Body of pancreas (tissue), 4 donors: Measurements from ENCODE around the gene CBL. TPM values are rescaled to one million over a fixed set of nuclear protein-coding genes. Genes with fewer than 3 reads are reported as not detected.
"Not testable (repeated sequence)": the region's sequence is repeated elsewhere in the genome, so short reads cannot be mapped to it uniquely, and the experiment has no call there.

Experiments
- ATAC-seq: fragments of 150-250 bp; one replicate; pipeline ENCODE4 v1.9.1; 2016
- DNase-seq, 4 donors: peaks; one replicate each; pipeline ENCODE4 v3.0.0-alpha.2; 2019
- H3K27ac ChIP-seq, 4 donors: fragments of 200-600 bp; sonication (generic); 1 replicate in 3 of 4; 2 replicates in 1 of 4; pipeline versions ENCODE4 v1.5.1 to v1.6.1; 2016 to 2019; ENCODE audit warnings: mild to moderate bottlenecking in 1 of 4, mixed read lengths in 1 of 4, moderate library complexity in 1 of 4
- H3K27me3 ChIP-seq, 2 donors: fragments of 200-600 bp; sonication (generic); one replicate each; pipeline ENCODE4 v1.6.0; 2016; ENCODE audit warnings: mild to moderate bottlenecking in 1 of 2
- H3K36me3 ChIP-seq, 2 donors: fragments of 200-600 bp; sonication (generic); replicated peaks in 1 of 2; 2 replicates each; pipeline ENCODE4 v1.5.1; 2016; ENCODE audit warnings: low read depth in 2 of 2; ENCODE audit not compliant: insufficient read depth in 1 of 2
- H3K4me1 ChIP-seq: fragments of 200-600 bp; sonication (generic); one replicate; pipeline ENCODE4 v1.6.0; 2016
- H3K4me3 ChIP-seq, 2 donors: fragments of 200-600 bp; sonication (generic); 1 replicate in 1 of 2; 2 replicates in 1 of 2; pipeline ENCODE4 v1.5.1; 2016 to 2019
- H3K9me3 ChIP-seq, 3 donors: fragments of 200-600 bp; sonication (generic); 1 replicate in 2 of 3; 2 replicates in 1 of 3; pipeline ENCODE4 v1.5.1; 2016
- POLR2A ChIP-seq, 3 donors: fragments of 450-650 bp; IDR thresholded peaks; one replicate each; pipeline ENCODE4 v1.6.1; 2016; ENCODE audit warnings: antibody characterized with exemption in 3 of 3, mild to moderate bottlenecking in 2 of 3
- WGBS, 2 donors: methylation state at CpG; one replicate each; pipeline ENCODE4 v1.1.5; 2017; 5-methylcytosine and 5-hydroxymethylcytosine counted together
- intact Hi-C: fragments of 100-400 bp; cut with DNase I; formaldehyde crosslinking; loops from one replicate; pipeline ENCODE4 v1.15.1; 2023
- total RNA-seq, 2 donors: library from RNA; depleted of rRNA; stranded (reverse); fragments of >200 nt; gene quantifications; one replicate each; pipeline ENCODE4 v1.1.0, GENCODE V29; 2016
- TF ChIP-seq, protein P1 (sequence below), 7 experiments: fragments of 450-650 bp in 4 of 7; fragments of 200-600 bp in 3 of 7; sonication (generic) in 3 of 7; IDR thresholded peaks; one replicate each; pipeline ENCODE4 v1.5.1; 2016 to 2019; ENCODE audit warnings: antibody characterized with exemption in 7 of 7

CBL gene
- total RNA-seq, 2 donors from 2014 or later: 3.0 to 6.5 TPM

DNA sequence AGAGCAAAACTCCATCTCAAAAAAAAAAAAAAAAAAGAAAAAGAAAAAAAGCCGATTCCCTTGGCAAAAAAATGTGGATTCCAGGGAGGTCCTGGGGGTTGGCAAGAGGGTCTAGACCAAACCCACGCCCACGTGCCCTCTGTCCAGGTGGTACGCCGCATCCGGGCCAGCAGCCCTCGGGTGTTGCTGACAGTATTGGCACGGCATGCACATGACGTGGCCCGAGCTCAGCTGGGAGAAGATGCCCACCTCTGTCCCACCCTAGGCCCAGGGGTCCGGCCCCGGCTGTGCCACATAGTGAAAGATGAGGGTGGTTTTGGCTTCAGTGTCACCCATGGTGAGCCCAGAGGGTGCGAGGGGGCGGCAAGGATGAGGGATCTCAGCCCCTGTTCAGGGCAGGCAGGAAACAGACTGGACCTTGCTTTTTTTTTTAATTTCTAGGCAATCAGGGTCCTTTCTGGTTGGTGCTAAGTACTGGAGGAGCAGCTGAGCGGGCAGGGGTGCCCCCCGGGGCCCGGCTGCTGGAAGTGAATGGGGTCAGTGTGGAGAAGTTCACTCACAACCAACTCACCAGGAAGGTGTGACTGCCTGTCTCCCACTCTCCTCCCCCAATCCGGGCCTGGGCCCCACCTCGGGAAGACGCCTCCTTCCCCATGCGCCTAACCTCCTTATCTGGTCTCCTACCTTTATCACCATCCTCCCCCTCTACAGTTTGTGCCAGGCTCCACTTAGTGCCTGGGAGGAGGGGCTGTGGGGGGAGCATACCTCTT, 18.8 kb upstream of the CBL start:
- no peak for ATAC-seq
- WGBS, 2 donors: 71 to 73% methylated on average over 14 to 21 of the region's 21 CpGs

DNA sequence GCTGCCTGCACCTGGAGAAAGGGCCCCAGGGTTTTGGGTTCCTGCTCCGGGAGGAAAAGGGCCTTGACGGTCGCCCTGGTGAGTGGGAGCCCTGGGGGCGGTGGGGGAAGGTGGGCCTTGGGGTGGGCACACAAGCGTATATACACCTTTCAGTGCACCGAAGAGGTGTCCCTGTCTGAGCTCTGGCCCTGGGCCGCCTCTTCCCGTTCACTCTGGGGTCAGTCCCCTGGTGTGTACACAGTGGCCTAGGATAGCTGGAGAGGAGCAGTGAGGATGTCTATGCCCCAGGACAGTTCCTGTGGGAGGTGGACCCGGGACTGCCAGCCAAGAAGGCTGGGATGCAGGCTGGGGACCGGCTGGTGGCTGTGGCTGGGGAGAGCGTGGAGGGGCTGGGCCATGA, 18.1 kb upstream of the CBL start:
- WGBS, 2 donors: 85 to 100% methylated on average over 1 to 10 of the region's 11 CpGs
- TF ChIP-seq, protein P1, sequence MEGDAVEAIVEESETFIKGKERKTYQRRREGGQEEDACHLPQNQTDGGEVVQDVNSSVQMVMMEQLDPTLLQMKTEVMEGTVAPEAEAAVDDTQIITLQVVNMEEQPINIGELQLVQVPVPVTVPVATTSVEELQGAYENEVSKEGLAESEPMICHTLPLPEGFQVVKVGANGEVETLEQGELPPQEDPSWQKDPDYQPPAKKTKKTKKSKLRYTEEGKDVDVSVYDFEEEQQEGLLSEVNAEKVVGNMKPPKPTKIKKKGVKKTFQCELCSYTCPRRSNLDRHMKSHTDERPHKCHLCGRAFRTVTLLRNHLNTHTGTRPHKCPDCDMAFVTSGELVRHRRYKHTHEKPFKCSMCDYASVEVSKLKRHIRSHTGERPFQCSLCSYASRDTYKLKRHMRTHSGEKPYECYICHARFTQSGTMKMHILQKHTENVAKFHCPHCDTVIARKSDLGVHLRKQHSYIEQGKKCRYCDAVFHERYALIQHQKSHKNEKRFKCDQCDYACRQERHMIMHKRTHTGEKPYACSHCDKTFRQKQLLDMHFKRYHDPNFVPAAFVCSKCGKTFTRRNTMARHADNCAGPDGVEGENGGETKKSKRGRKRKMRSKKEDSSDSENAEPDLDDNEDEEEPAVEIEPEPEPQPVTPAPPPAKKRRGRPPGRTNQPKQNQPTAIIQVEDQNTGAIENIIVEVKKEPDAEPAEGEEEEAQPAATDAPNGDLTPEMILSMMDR (IDR thresholded peaks at IDR 0.05): no peak
- TF ChIP-seq POLR2A (IDR thresholded peaks at IDR 0.05): no peak
- Histone ChIP-seq H3K27me3 (no peaks in the 10 kb centered on the region), H3K4me3 (no peak overlapping the region), H3K4me1 (peaks cover 14% of the 10 kb centered on the region), H3K27ac (no peak overlapping the region), H3K9me3 (no peaks in the 10 kb centered on the region), H3K36me3 (no peaks in the 10 kb centered on the region)
- intact Hi-C loops: no loop called here
- no peak for ATAC-seq
- DNase-seq: no peak

More for the DNA sequence above, 18.8 kb upstream of the CBL start:
- TF ChIP-seq, protein P1 (IDR thresholded peaks at IDR 0.05): no peak
- TF ChIP-seq POLR2A (IDR thresholded peaks at IDR 0.05): no peak
- Histone ChIP-seq H3K36me3 (peaks cover 0 to 1% of the 10 kb centered on the region in 2 donors), H3K4me3 (no peak overlapping the region), H3K27me3 (no peaks in the 10 kb centered on the region), H3K4me1 (peaks cover 14% of the 10 kb centered on the region), H3K27ac (no peak overlapping the region), H3K9me3 (no peaks in the 10 kb centered on the region)
- no peak for DNase-seq
- intact Hi-C loops: no loop called here

- peaks cover 14% of the 10 kb centered on the region for H3K4me1 ChIP-seq
- no peak for TF ChIP-seq POLR2A (IDR thresholded peaks at IDR 0.05)
- TF ChIP-seq, protein P1 (IDR thresholded peaks at IDR 0.05): no peak
- no peak overlapping the region for H3K27ac ChIP-seq
- ATAC-seq (no peak), DNase-seq (no peak)
- intact Hi-C loops: no loop called here
- 63 to 75% methylated on average over 7 to 8 of the region's 8 CpGs for WGBS, 2 donors
- H3K27me3 ChIP-seq: no peaks in the 10 kb centered on the region
- no peaks in the 10 kb centered on the region for H3K36me3 ChIP-seq
- no peaks in the 10 kb centered on the region for H3K9me3 ChIP-seq
- H3K4me3 ChIP-seq: no peak overlapping the region
Observed at GRCh38 chr11:119188887-119189286, 17.3 kb upstream of the CBL start.

DNA sequence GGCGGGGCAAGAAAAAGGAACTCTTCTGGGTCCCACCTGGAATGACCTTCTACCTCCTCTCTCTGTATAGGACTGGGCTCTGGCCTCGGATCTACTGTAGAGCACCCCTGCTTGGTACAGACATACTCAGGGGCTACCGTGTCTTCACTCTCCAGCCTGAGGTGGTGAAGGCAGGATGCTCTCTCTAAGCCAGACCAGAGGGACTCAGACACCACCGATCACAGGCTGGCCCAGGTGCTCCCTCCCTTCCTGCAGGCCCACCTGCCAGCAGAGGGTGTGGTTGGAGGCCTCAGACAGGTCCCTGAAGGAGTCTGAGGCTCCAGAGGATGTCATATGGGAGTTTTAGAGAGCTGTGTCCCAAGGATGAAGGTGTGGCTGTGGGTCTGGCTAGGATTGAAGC, 16.7 kb upstream of the CBL start:
- ATAC-seq: no peak
- Histone ChIP-seq H3K27ac (no peak overlapping the region), H3K36me3 (no peaks in the 10 kb centered on the region), H3K4me1 (peaks cover 14% of the 10 kb centered on the region), H3K4me3 (no peak overlapping the region), H3K9me3 (no peaks in the 10 kb centered on the region), H3K27me3 (no peaks in the 10 kb centered on the region)
- DNase-seq: no peak
- TF ChIP-seq, protein P1 (IDR thresholded peaks at IDR 0.05): no peak
- no peak for TF ChIP-seq POLR2A (IDR thresholded peaks at IDR 0.05)
- 65 to 83% methylated on average over 3 to 4 of the region's 4 CpGs for WGBS, 2 donors
- intact Hi-C loops: no loop called here

- intact Hi-C loops: no loop called here
- no peaks in the 10 kb centered on the region for H3K27me3 ChIP-seq
- no peak overlapping the region for H3K4me3 ChIP-seq
- ATAC-seq (no peak), DNase-seq (no peak)
- TF ChIP-seq POLR2A (IDR thresholded peaks at IDR 0.05): no peak
- TF ChIP-seq, protein P1 (IDR thresholded peaks at IDR 0.05): no peak
- no peaks in the 10 kb centered on the region for H3K36me3 ChIP-seq
- no peak overlapping the region for H3K27ac ChIP-seq
- no peaks in the 10 kb centered on the region for H3K9me3 ChIP-seq
- WGBS, 2 donors: 50 to 72% methylated on average over 8 to 9 of the region's 9 CpGs
- peaks cover 10% of the 10 kb centered on the region for H3K4me1 ChIP-seq
Observed at GRCh38 chr11:119190531-119190930, 15.6 kb upstream of the CBL start.

GRCh38 chr11:119191265-119191664, 14.9 kb upstream of the CBL start:
- intact Hi-C loops, H3K9me3 ChIP-seq, DNase-seq, H3K36me3 ChIP-seq, H3K4me3 ChIP-seq, H3K27ac ChIP-seq, H3K4me1 ChIP-seq, ATAC-seq, H3K27me3 ChIP-seq: not testable (repeated sequence)
- WGBS, 2 donors: 86 to 89% methylated on average over 13 to 14 of the region's 14 CpGs
